SK-N-SH (cell line): ENCODE measurements around the gene PLIN4. TPM values are rescaled to one million over a fixed set of nuclear protein-coding genes. Genes with fewer than 3 reads are reported as not detected.

Source experiments
- CTCF ChIA-PET: fragments of 300-600, 350-600 bp; formaldehyde crosslinking; extraction: SDS; loops from one replicate; lab custom pipeline; 2021; lab: Yijun Ruan, JAX
- POLR2A ChIA-PET: fragments of 350-600 bp; sonication (Branson Sonifier 250); formaldehyde crosslinking; extraction: SDS; loops from one replicate; lab custom pipeline; 2020; ENCODE audit warnings: antibody characterized with exemption, inconsistent platforms; lab: Yijun Ruan, JAX
- DNase-seq: peaks from one replicate; pipeline ENCODE4 v3.0.0; 2012
- H2AFZ ChIP-seq: fragments of 200-600 bp; sonication (generic); 2 replicates; pipeline ENCODE4 v1.8.1; 2016; ENCODE audit warnings: antibody characterized with exemption, mild to moderate bottlenecking, low read depth
- H3F3A ChIP-seq: fragments of 200-600 bp; sonication (generic); replicated peaks from 2 replicates; pipeline ENCODE3; 2016; ENCODE audit warnings: antibody characterized with exemption, mild to moderate bottlenecking; ENCODE audit not compliant: insufficient read depth
- H3K27ac ChIP-seq, 2 experiments: fragments of 200-500 bp in 1 of 2; fragments of 200-600 bp in 1 of 2; sonication (Bioruptor generic) in 1 of 2; sonication (generic), shearing (Covaris generic) in 1 of 2; 2 replicates each; pipeline versions ENCODE4 v1.5.1 to v1.6.1; 2014 to 2016; ENCODE audit warnings: low read depth in 2 of 2, inconsistent platforms in 1 of 2, low read length in 1 of 2, mild to moderate bottlenecking in 1 of 2, mixed read lengths in 1 of 2
- H3K27me3 ChIP-seq: fragments of 200-600 bp; sonication (generic), shearing (Covaris generic); 2 replicates; pipeline ENCODE4 v1.6.1; 2016; ENCODE audit warnings: mixed run types; ENCODE audit not compliant: insufficient read depth
- H3K36me3 ChIP-seq, 2 experiments: fragments of 200-500 bp in 1 of 2; fragments of 200-600 bp in 1 of 2; sonication (Bioruptor generic) in 1 of 2; sonication (generic) in 1 of 2; replicated peaks in 1 of 2; 2 replicates each; pipeline versions ENCODE3 to v1.5.1; 2014 to 2016; ENCODE audit warnings: low read length in 1 of 2, mild to moderate bottlenecking in 1 of 2; ENCODE audit not compliant: insufficient read depth in 2 of 2, control insufficient read depth in 1 of 2
- H3K4me1 ChIP-seq, 2 experiments: fragments of 200-500 bp in 1 of 2; fragments of 200-600 bp in 1 of 2; sonication (Bioruptor generic) in 1 of 2; sonication (generic), shearing (Covaris generic) in 1 of 2; 2 replicates each; pipeline versions ENCODE4 v1.5.1 to v1.6.1; 2014 to 2016; ENCODE audit warnings: low read depth in 1 of 2, low read length in 1 of 2, mixed run types in 1 of 2; ENCODE audit not compliant: insufficient read depth in 2 of 2, control insufficient read depth in 1 of 2
- H3K4me2 ChIP-seq: fragments of 200-600 bp; sonication (generic), shearing (Covaris generic); 2 replicates; pipeline ENCODE4 v1.6.1; 2017; ENCODE audit warnings: mixed run types
- H3K4me3 ChIP-seq, 2 experiments: fragments of 200-500 bp in 1 of 2; fragments of 200-600 bp in 1 of 2; sonication (Bioruptor generic) in 1 of 2; sonication (generic), shearing (Covaris generic) in 1 of 2; 2 replicates each; pipeline versions ENCODE4 v1.5.1 to v1.8.1; 2014 to 2016; ENCODE audit warnings: low read depth in 2 of 2, inconsistent platforms in 1 of 2, low read length in 1 of 2, mild to moderate bottlenecking in 1 of 2, mixed read lengths in 1 of 2, moderate library complexity in 1 of 2
- H3K79me2 ChIP-seq: fragments of 200-600 bp; sonication (generic); 2 replicates; pipeline ENCODE4 v1.8.1; 2017; ENCODE audit warnings: mild to moderate bottlenecking; ENCODE audit not compliant: insufficient read depth
- H3K9ac ChIP-seq: fragments of 200-600 bp; sonication (generic); 2 replicates; pipeline ENCODE4 v1.6.1; 2017; ENCODE audit warnings: mixed run types
- H3K9me2 ChIP-seq: fragments of 200-600 bp; sonication (generic); 2 replicates; pipeline ENCODE4 v1.6.1; 2017; ENCODE audit warnings: mixed run types
- H3K9me3 ChIP-seq: fragments of 200-600 bp; sonication (generic); 2 replicates; pipeline ENCODE4 v1.6.1; 2017; ENCODE audit warnings: mixed run types, mild to moderate bottlenecking, moderate library complexity
- H4K20me1 ChIP-seq: fragments of 200-600 bp; sonication (generic); 2 replicates; pipeline ENCODE4 v1.6.1; 2017; ENCODE audit warnings: mild to moderate bottlenecking, mixed run types; ENCODE audit not compliant: insufficient read depth
- CTCF ChIP-seq: fragments of 200-600 bp; sonication (generic); IDR thresholded peaks from 2 replicates; pipeline ENCODE4 v1.6.1; 2017; ENCODE audit warnings: antibody characterized with exemption, mild to moderate bottlenecking, moderate library complexity
- EP300 ChIP-seq, 2 experiments: IDR thresholded peaks; 2 replicates each; pipeline versions ENCODE4 v1.4.0 to v1.6.1; 2012; ENCODE audit warnings: borderline replicate concordance in 1 of 2, low read depth in 1 of 2, low read length in 1 of 2
- FOSL2 ChIP-seq: IDR thresholded peaks from 2 replicates; pipeline ENCODE4 v1.4.0; 2012; ENCODE audit warnings: low read depth, mild to moderate bottlenecking, moderate library complexity, borderline replicate concordance
- JUND ChIP-seq: IDR thresholded peaks from 2 replicates; pipeline ENCODE4 v1.4.0; 2012
- MAX ChIP-seq: IDR thresholded peaks from 2 replicates; pipeline ENCODE4 v1.4.0; 2012; ENCODE audit warnings: low read depth
- MEF2A ChIP-seq: IDR thresholded peaks from 2 replicates; pipeline ENCODE4 v1.4.0; 2012; ENCODE audit warnings: low read depth, borderline replicate concordance
- POLR2AphosphoS5 ChIP-seq: IDR thresholded peaks from 2 replicates; pipeline ENCODE4 v1.6.1; 2012; ENCODE audit warnings: low read depth, low read length
- RAD21 ChIP-seq: IDR thresholded peaks from 2 replicates; pipeline ENCODE4 v1.6.1; 2012; ENCODE audit warnings: mild to moderate bottlenecking, low read length
- RXRA ChIP-seq: IDR thresholded peaks from 2 replicates; pipeline ENCODE4 v1.4.0; 2012; ENCODE audit warnings: low read depth, mild to moderate bottlenecking, borderline replicate concordance
- SMC3 ChIP-seq: IDR thresholded peaks from 2 replicates; pipeline ENCODE4 v1.6.1; 2012; ENCODE audit warnings: low read depth, low read length, improper control_type of control experiment
- TAF1 ChIP-seq: IDR thresholded peaks from 2 replicates; pipeline ENCODE4 v1.6.1; 2012; ENCODE audit warnings: low read depth, mild to moderate bottlenecking, low read length, moderate library complexity, borderline replicate concordance
- TEAD4 ChIP-seq: IDR thresholded peaks from 2 replicates; pipeline ENCODE4 v1.4.0; 2012; ENCODE audit warnings: mild to moderate bottlenecking, borderline replicate concordance; ENCODE audit not compliant: insufficient read depth
- USF1 ChIP-seq: IDR thresholded peaks from 2 replicates; pipeline ENCODE4 v1.4.0; 2012; ENCODE audit warnings: low read depth, borderline replicate concordance
- YY1 ChIP-seq: IDR thresholded peaks from 2 replicates; pipeline ENCODE4 v1.4.0; 2012; ENCODE audit warnings: low read depth, mild to moderate bottlenecking
- ZBTB33 ChIP-seq: IDR thresholded peaks from 2 replicates; pipeline ENCODE4 v1.4.0; 2012; ENCODE audit warnings: low read depth, borderline replicate concordance
- WGBS: methylation state at CpG from one replicate; pipeline ENCODE4 v1.1.6; 2017; ENCODE audit warnings: low lambda C conversion rate; 5-methylcytosine and 5-hydroxymethylcytosine counted together
- polyA plus RNA-seq, 3 experiments: library from polyadenylated mRNA; depleted of rRNA; stranded (reverse); fragments of >200 nt; gene quantifications; 2 replicates each; pipeline ENCODE4 v1.2.3, GENCODE V29; 2012

PLIN4 gene
- polyA plus RNA-seq, 1 of the 3 experiments (the other 2 are of a cell fraction), result 0.07 TPM

GRCh38 chr19:4496304-4496703 is 22.0 kb downstream of the PLIN4 start:
- no peak overlapping the region for H3K27ac ChIP-seq
- CTCF ChIA-PET, result interaction anchor here (2.7 kb wide), 1 partner anchor 28 kb away, joined by 11 read pairs; no protein-coding TSS in a partner anchor
- no peak for TF ChIP-seq TAF1
- no peak for TF ChIP-seq ZBTB33
- no peak for TF ChIP-seq JUND
- no peak for TF ChIP-seq SMC3
- TF ChIP-seq FOSL2, result no peak
- no peak for TF ChIP-seq EP300 (IDR thresholded peaks at IDR 0.05; ENCODE audit: borderline replicate concordance in 1 of 2, low read depth in 1 of 2, low read length in 1 of 2)
- TF ChIP-seq CTCF, result no peak
- no peak for TF ChIP-seq MAX
- TF ChIP-seq, all 33 proteins: peak for 0
- no peaks in the 10 kb centered on the region for H3K9me3 ChIP-seq
- H3K36me3 ChIP-seq, result peaks cover 7 to 48% of the 10 kb centered on the region in 2 experiments
- no peaks in the 10 kb centered on the region for H4K20me1 ChIP-seq
- no peaks in the 10 kb centered on the region for H3F3A ChIP-seq
- H3K79me2 ChIP-seq, result no peaks in the 10 kb centered on the region
- H3K4me1 ChIP-seq, result no peaks in the 10 kb centered on the region
- POLR2A ChIA-PET, result no interaction called here
- no peak overlapping the region for H2AFZ ChIP-seq
- H3K9ac ChIP-seq, result no peak overlapping the region
- no peak for DNase-seq
- no peak overlapping the region for H3K4me2 ChIP-seq
- WGBS, result 93% methylated on average over 8 of the region's 18 CpGs
- no peak overlapping the region for H3K4me3 ChIP-seq
- no peaks in the 10 kb centered on the region for H3K27me3 ChIP-seq
- no peaks in the 10 kb centered on the region for H3K9me2 ChIP-seq

- Histone ChIP-seq H3K27me3 (no peaks in the 10 kb centered on the region), H3K4me1 (no peaks in the 10 kb centered on the region), H3K36me3 (peaks cover 9 to 44% of the 10 kb centered on the region in 2 experiments), H3K9me2 (no peaks in the 10 kb centered on the region), H4K20me1 (no peaks in the 10 kb centered on the region), H3K4me2 (no peak overlapping the region)
- ChIA-PET CTCF (interaction anchor here (2.7 kb wide), 1 partner anchor 29 kb away, joined by 11 read pairs; no protein-coding TSS in a partner anchor), POLR2A (no interaction called here)
- WGBS, result 95% methylated on average over 6 of the region's 12 CpGs
- DNase-seq, result no peak
- TF ChIP-seq USF1 (no peak), TEAD4 (no peak), YY1 (no peak), SMC3 (no peak), RXRA (no peak), POLR2AphosphoS5 (no peak), MEF2A (no peak), RAD21 (no peak)
- TF ChIP-seq, all 33 proteins: peak for 0
- Histone ChIP-seq H3F3A (no peaks in the 10 kb centered on the region), H3K9me3 (no peaks in the 10 kb centered on the region), H3K79me2 (no peaks in the 10 kb centered on the region), H3K4me3 (no peak overlapping the region), H3K9ac (no peak overlapping the region), H2AFZ (no peak overlapping the region), H3K27ac (no peak overlapping the region)
Observed at GRCh38 chr19:4495471-4495870, 22.8 kb downstream of the PLIN4 start.
